IgD-negative memory B cell (primary cell): ENCODE data around the gene GFOD1. TPM values are rescaled to one million over a fixed set of nuclear protein-coding genes. Genes with fewer than 3 reads are reported as not detected.
"Not testable (repeated sequence)": the region's sequence is repeated elsewhere in the genome, so short reads cannot be mapped to it uniquely, and the experiment has no call there.

Experiments used
- H3K27ac Mint-ChIP-seq, 3 donors: one replicate each; pipeline ENCODE4 v1.8.0; 2020 to 2022; ENCODE audit warnings: mild to moderate bottlenecking in 3 of 3, mixed read lengths in 3 of 3, moderate library complexity in 1 of 3
- H3K27me3 Mint-ChIP-seq: one replicate; pipeline ENCODE4 v1.8.0; 2021; ENCODE audit warnings: mixed read lengths
- H3K36me3 Mint-ChIP-seq: one replicate; pipeline ENCODE4 v1.8.0; 2020; ENCODE audit warnings: mild to moderate bottlenecking, mixed read lengths
- H3K4me1 Mint-ChIP-seq, 3 donors: one replicate each; pipeline ENCODE4 v1.8.0; 2020 to 2022; ENCODE audit warnings: mixed read lengths in 3 of 3, mild to moderate bottlenecking in 1 of 3
- H3K4me3 Mint-ChIP-seq, 4 donors: one replicate each; pipeline ENCODE4 v1.8.0; 2020 to 2022; ENCODE audit warnings: mild to moderate bottlenecking in 4 of 4, mixed read lengths in 4 of 4, moderate library complexity in 3 of 4
- H3K9me3 Mint-ChIP-seq, 3 donors: one replicate each; pipeline ENCODE4 v1.8.0; 2020 to 2021; ENCODE audit warnings: mixed read lengths in 3 of 3, mild to moderate bottlenecking in 1 of 3
- polyA plus RNA-seq: library from polyadenylated mRNA; unstranded; fragments of 300-500 nt; fragmentation: Illumina TruSeq; gene quantifications from one replicate; pipeline ENCODE4 v1.2.3, GENCODE V29; 2021

The GFOD1 gene
- polyA plus RNA-seq, 1 donor from 2014 or later: 10.9 TPM

GRCh38 chr6:13326031-13326586 is 161.3 kb downstream of the GFOD1 start:
- peaks cover 14 to 19% (median 15%) of the 10 kb centered on the region in 3 donors for H3K4me1 Mint-ChIP-seq
- H3K36me3 Mint-ChIP-seq, H3K27me3 Mint-ChIP-seq, H3K27ac Mint-ChIP-seq, H3K9me3 Mint-ChIP-seq: not testable (repeated sequence)
- H3K4me3 Mint-ChIP-seq: peak overlapping the region in 2 of 4 donors; percentile 73 to 99

- Mint-ChIP-seq H3K4me3 (no peak overlapping the region), H3K36me3 (peaks cover 6% of the 10 kb centered on the region), H3K4me1 (peaks cover 0 to 3% (median 0%) of the 10 kb centered on the region in 3 donors), H3K9me3 (no peaks in the 10 kb centered on the region), H3K27me3 (no peaks in the 10 kb centered on the region), H3K27ac (no peak overlapping the region)
Observed at GRCh38 chr6:13319891-13320564, 167.4 kb downstream of the GFOD1 start.

- Mint-ChIP-seq H3K27me3 (no peaks in the 10 kb centered on the region), H3K4me1 (peaks cover 0 to 3% (median 0%) of the 10 kb centered on the region in 3 donors), H3K36me3 (peaks cover 6% of the 10 kb centered on the region), H3K27ac (no peak overlapping the region), H3K9me3 (no peaks in the 10 kb centered on the region), H3K4me3 (no peak overlapping the region)
Observed at GRCh38 chr6:13318821-13319220, 168.6 kb downstream of the GFOD1 start.

DNA sequence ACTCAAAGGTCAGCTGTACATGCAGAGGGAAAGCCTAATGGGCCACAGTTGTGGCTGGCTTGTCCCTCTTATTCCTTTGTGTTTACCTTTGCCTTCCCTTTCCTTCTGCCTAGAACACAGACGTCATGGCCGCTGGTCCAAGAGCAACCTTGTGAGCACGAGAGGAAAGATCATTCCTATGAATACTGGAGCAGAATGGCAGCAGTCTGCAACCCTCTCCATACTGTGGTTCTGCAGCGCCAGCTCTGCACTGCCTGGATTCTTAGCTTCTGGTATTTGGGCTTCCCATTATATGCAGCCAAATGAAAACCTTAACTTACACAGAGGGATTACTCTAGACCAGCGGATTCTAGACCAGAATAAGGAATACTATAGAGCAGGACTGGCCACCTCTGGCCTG is 171.5 kb downstream of the GFOD1 start:
- no peak overlapping the region for H3K27ac Mint-ChIP-seq
- H3K9me3 Mint-ChIP-seq: no peaks in the 10 kb centered on the region

DNA sequence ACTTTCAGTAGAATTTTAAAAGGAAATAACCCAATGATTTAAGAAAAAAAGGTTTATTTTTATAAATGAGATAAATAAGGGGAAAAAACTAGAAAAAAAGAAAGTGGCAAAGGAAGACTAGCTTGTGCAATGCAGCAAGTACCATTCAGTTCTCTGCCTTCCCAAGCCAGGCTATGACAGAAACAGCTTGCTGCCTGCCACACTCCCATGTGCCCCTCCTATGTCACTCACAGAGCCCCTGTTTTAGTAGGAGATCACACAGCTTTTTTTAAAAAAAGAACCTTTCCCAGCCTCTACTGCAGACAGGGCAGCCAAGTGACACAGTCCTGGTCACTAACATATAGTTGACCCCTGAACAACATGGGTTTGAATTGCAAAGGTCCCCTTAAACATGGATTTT is 172.6 kb downstream of the GFOD1 start:
- Mint-ChIP-seq H3K4me1 (peaks cover 0 to 6% (median 0%) of the 10 kb centered on the region in 3 donors), H3K4me3 (no peak overlapping the region), H3K36me3 (peaks cover 6% of the 10 kb centered on the region), H3K27ac (no peak overlapping the region), H3K9me3 (no peaks in the 10 kb centered on the region), H3K27me3 (no peaks in the 10 kb centered on the region)

More for the DNA sequence above, 171.5 kb downstream of the GFOD1 start:
- peaks cover 0 to 6% (median 0%) of the 10 kb centered on the region in 3 donors for H3K4me1 Mint-ChIP-seq
- H3K4me3 Mint-ChIP-seq: no peak overlapping the region
- H3K27me3 Mint-ChIP-seq: no peaks in the 10 kb centered on the region
- H3K36me3 Mint-ChIP-seq: peaks cover 7% of the 10 kb centered on the region

DNA sequence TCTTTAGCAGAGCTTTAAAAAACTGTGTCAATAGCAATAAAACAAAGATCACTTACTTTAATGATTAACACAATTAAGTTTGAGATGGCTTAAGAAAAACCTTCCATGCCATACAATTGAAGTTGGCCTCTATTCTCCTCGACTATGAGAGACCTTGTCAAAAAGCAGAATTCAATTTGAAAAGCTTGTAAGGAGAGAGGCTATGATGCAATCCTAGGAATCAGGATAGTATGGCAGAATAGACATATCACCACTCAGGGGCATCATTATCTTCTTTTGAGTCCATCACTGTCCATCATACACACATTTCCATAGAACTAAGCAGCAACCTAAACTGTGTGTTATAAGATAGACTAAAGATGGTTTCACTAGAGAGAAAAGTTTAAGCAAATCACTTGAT is 176.2 kb downstream of the GFOD1 start:
- no peaks in the 10 kb centered on the region for H3K9me3 Mint-ChIP-seq
- no peak overlapping the region for H3K27ac Mint-ChIP-seq
- H3K36me3 Mint-ChIP-seq: peaks cover 19% of the 10 kb centered on the region
- H3K4me3 Mint-ChIP-seq: no peak overlapping the region
- H3K27me3 Mint-ChIP-seq: no peaks in the 10 kb centered on the region
- peaks cover 0 to 6% (median 0%) of the 10 kb centered on the region in 3 donors for H3K4me1 Mint-ChIP-seq

GRCh38 chr6:13308332-13308731 is 179.1 kb downstream of the GFOD1 start:
- Mint-ChIP-seq H3K4me3 (no peak overlapping the region), H3K9me3 (no peaks in the 10 kb centered on the region), H3K27ac (no peak overlapping the region), H3K27me3 (no peaks in the 10 kb centered on the region), H3K36me3 (peaks cover 16% of the 10 kb centered on the region), H3K4me1 (peaks cover 17 to 27% (median 19%) of the 10 kb centered on the region in 3 donors)

Other genes starting within 250 kb of the GFOD1 start
- gene TBC1D7, start 159.1 kb downstream of the GFOD1 start, polyA plus RNA-seq: 15.7 TPM
- 13.6 TPM for gene SIRT5, start 87.0 kb upstream of the GFOD1 start, polyA plus RNA-seq
- gene NOL7, start 127.7 kb upstream of the GFOD1 start, polyA plus RNA-seq: 141 TPM
- gene RANBP9, start 224.2 kb upstream of the GFOD1 start, polyA plus RNA-seq: 2.4 TPM